ENCODE results near the gene UNCX. TPM values are rescaled to one million over a fixed set of nuclear protein-coding genes. Genes with fewer than 3 reads are reported as not detected.

Gene UNCX
- total and polyA plus RNA-seq, 2 experiments from 2014 or later, result not detected

DNA sequence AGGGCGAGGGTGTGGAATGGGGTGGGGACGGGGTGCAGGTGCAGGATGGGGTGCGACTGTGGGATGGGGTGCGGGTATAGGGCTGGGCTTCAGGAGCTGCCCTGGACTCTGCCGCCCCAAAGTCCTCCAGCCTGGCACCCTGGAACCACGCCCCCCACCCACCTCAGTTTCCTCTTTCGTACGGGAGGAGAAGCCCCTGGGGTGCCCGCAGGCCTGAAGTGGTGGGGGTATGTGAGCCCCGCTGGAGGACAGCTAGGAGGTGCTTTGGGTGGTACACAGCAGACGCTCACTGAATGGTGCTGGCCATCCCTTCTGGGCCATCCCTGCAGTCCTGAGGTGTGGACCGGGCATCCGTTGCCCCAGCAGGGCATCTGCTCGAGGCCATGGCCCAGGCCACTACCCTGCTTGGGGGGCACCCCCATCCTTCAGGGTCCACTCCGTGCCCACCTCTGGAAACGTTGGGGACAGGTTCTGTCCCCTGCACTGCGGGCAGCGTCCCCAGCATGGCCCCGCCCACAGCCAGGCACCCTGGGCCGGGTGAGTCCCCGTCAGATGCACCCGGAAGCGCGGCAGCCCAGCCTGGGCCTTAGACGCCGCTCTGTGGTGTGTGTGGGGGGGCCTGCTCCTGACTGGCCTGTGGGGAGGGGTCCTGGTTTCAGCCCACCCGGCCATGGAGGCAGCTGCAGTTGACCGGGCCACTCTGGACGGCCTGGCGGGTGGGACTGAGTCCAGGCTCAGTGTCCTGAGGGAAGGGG lies 41.6 kb downstream of the UNCX start:
- Histone ChIP-seq H3K4me1 (ENCODE audit: insufficient read depth) (no peaks in the 10 kb centered on the region), H4K20me1 (ENCODE audit: insufficient read depth) (no peaks in the 10 kb centered on the region), H3K27me3 (replicated peaks; ENCODE audit: insufficient read depth) (peaks cover 2% of the 10 kb centered on the region), H3K9ac (no peak overlapping the region), H3K4me2 (ENCODE audit: unreplicated experiment) (no peak overlapping the region), H3K4me3 (no peak overlapping the region), H3K79me2 (ENCODE audit: insufficient read depth) (no peaks in the 10 kb centered on the region), H3K27ac (no peak overlapping the region), H3K36me3 (ENCODE audit: low read depth) (no peaks in the 10 kb centered on the region), H3K9me2 (ENCODE audit: insufficient read depth) (no peaks in the 10 kb centered on the region), H3F3A (ENCODE audit: insufficient read depth) (no peaks in the 10 kb centered on the region), H2AFZ (no peak overlapping the region), H3K9me3 (ENCODE audit: low read depth) (no peaks in the 10 kb centered on the region)
- WGBS, 2 experiments (ENCODE audit: low coverage in 1 of 2, low lambda C conversion rate in 2 of 2, missing lambda C conversion rate in 2 of 2), result 58 to 60% methylated on average over 17 to 30 of the region's 30 CpGs
- TF ChIP-seq EZH2phosphoT487 (IDR thresholded peaks at IDR 0.05; ENCODE audit: insufficient read depth, low read depth) (no peak), EZH2 (IDR thresholded peaks at IDR 0.05; ENCODE audit: insufficient read depth, poor library complexity, severe bottlenecking) (no peak)
- DNase-seq, result no peak
- in situ Hi-C loops (cut with MboI), result no loop called here

DNA sequence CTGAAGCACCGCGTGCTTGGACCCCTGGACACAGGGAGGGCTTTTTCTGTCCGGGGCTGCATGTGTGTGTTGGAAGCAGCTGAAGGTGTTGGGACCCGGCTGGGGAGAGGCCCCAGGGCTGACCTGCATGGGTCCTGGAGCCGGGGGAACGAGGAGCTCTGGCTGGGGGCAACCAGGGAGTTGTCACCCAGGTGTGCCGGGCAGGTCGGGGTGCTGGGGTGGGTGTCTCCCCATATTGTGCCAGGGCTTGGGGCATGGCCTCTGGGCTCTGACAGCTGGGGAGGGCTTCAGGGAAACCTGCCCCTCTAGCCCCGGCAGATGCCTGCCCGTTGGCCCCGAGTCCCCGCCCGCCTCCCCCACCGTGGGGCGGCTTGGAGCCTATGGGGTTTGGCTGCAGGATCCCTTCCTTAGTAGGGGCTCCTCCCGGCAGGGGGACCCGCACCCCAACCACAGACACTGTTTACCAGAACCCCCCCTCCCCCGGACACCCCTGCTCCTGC lies 42.3 kb downstream of the UNCX start:
- no peak for DNase-seq
- no peaks in the 10 kb centered on the region for H3K9me3 ChIP-seq (ENCODE audit: low read depth)
- H3K9me2 ChIP-seq (ENCODE audit: insufficient read depth), result no peaks in the 10 kb centered on the region
- H3K36me3 ChIP-seq (ENCODE audit: low read depth), result no peaks in the 10 kb centered on the region
- no peaks in the 10 kb centered on the region for H4K20me1 ChIP-seq (ENCODE audit: insufficient read depth)
- TF ChIP-seq EZH2 (IDR thresholded peaks at IDR 0.05; ENCODE audit: insufficient read depth, poor library complexity, severe bottlenecking) (no peak), EZH2phosphoT487 (IDR thresholded peaks at IDR 0.05; ENCODE audit: insufficient read depth, low read depth) (no peak)
- H3K27ac ChIP-seq, result no peak overlapping the region
- H3K9ac ChIP-seq, result no peak overlapping the region
- H2AFZ ChIP-seq, result no peak overlapping the region
- no peak overlapping the region for H3K4me3 ChIP-seq
- H3F3A ChIP-seq (ENCODE audit: insufficient read depth), result no peaks in the 10 kb centered on the region
- in situ Hi-C loops (cut with MboI), result no loop called here
- no peak overlapping the region for H3K4me2 ChIP-seq (ENCODE audit: unreplicated experiment)
- H3K27me3 ChIP-seq (replicated peaks; ENCODE audit: insufficient read depth), result no peaks in the 10 kb centered on the region; the same call in 1 of the 2 replicates
- no peaks in the 10 kb centered on the region for H3K79me2 ChIP-seq (ENCODE audit: insufficient read depth)
- WGBS, 2 experiments (ENCODE audit: low coverage in 1 of 2, low lambda C conversion rate in 2 of 2, missing lambda C conversion rate in 2 of 2), result 37 to 43% methylated on average over 8 to 15 of the region's 18 CpGs
- H3K4me1 ChIP-seq (ENCODE audit: insufficient read depth), result no peaks in the 10 kb centered on the region

DNA sequence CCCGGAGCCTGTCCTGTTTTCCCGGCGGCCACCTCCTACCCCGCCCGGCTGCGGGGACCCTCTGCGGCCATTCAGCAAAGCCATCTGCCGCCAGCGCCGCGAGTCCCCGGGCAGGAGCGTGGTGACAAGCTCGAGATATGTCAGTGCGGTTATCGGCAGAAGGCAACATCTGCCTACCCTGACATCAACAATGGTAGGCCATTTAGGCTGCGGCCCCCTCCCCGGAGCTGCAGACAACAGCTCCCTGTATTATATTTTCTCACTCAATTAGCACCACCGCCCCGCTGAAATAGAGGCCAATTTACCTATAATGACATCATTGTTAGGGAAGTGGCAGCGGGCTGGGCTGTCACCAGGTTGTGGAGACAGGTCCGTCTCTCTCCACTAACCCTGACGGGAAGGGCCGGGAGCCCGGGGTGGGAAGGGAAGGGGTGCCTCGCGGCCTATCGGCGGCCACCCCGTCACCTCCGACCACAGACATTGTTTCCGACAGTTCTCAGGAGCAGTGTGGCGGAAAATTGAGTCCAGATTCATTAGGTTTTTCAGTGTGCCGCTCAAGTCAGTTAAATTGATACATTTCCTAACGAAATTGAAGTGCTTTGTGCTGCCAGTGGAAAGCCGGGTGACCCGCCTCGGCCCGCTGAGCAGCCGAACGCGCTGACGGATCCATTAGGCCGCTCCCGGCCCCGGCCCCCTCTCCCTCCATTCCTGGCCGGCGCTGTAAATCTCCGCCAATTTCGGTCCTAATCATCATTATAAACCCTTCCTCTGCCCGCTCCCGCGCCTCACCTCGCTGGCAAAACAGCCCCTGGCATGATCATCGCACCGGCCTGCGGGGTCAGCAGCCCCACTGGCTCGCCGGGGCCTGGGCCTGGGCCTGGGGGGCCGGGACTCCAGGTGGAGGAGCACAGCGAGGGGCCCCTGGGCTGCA lies 43.0 kb downstream of the UNCX start:
- no peak for DNase-seq
- Histone ChIP-seq H3K27ac (no peak overlapping the region), H3K27me3 (replicated peaks; ENCODE audit: insufficient read depth) (no peaks in the 10 kb centered on the region; the same call in 1 of the 2 replicates), H3K4me1 (ENCODE audit: insufficient read depth) (no peaks in the 10 kb centered on the region), H3K9me2 (ENCODE audit: insufficient read depth) (no peaks in the 10 kb centered on the region), H3K79me2 (ENCODE audit: insufficient read depth) (no peaks in the 10 kb centered on the region), H3F3A (ENCODE audit: insufficient read depth) (no peaks in the 10 kb centered on the region), H3K36me3 (ENCODE audit: low read depth) (no peaks in the 10 kb centered on the region), H3K9me3 (ENCODE audit: low read depth) (no peaks in the 10 kb centered on the region), H4K20me1 (ENCODE audit: insufficient read depth) (no peaks in the 10 kb centered on the region), H2AFZ (no peak overlapping the region), H3K9ac (no peak overlapping the region), H3K4me3 (no peak overlapping the region), H3K4me2 (ENCODE audit: unreplicated experiment) (no peak overlapping the region)
- TF ChIP-seq EZH2 (IDR thresholded peaks at IDR 0.05; ENCODE audit: insufficient read depth, poor library complexity, severe bottlenecking), result no peak
- TF ChIP-seq EZH2phosphoT487 (IDR thresholded peaks at IDR 0.05; ENCODE audit: insufficient read depth, low read depth), result no peak
- in situ Hi-C loops (cut with MboI), result no loop called here
- 52% methylated on average over 60 to 61 of the region's 61 CpGs for WGBS, 2 experiments (ENCODE audit: low coverage in 1 of 2, low lambda C conversion rate in 2 of 2, missing lambda C conversion rate in 2 of 2)

DNA sequence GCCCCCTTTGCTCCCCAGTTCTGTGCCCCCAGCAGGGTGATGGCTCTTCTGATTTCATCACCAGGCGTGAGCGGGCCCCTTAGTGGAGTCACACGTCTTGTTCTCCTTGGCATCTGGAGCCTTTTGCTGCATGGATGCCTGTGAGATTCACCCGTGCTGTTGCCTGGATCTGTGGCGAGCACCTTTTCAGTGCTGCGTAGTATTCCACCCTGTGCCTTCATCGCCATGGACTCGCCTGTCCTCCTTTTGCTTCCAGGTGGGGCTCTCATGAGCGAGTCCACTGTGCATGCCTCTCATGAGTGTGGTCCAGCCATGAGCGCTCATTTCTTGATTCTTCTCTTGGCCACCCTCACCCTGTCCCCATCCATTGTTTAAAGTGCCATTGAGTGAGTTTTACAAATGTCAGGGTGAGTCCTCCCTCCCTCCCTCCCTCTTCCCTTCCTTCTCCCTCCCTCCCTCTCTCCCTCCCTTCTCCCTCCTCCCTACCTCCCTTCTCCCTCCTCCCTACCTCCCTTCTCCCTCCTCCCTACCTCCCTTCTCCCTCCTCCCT lies 44.0 kb downstream of the UNCX start:
- 62 to 79% methylated on average over 10 of the region's 10 CpGs for WGBS, 2 experiments (ENCODE audit: low coverage in 1 of 2, low lambda C conversion rate in 2 of 2, missing lambda C conversion rate in 2 of 2)
- H3K27me3 ChIP-seq (replicated peaks; ENCODE audit: insufficient read depth), result no peaks in the 10 kb centered on the region; the same call in 1 of the 2 replicates

More for the DNA sequence above, 44.0 kb downstream of the UNCX start:
- no peak for DNase-seq
- Histone ChIP-seq H3K79me2 (ENCODE audit: insufficient read depth) (no peaks in the 10 kb centered on the region), H3K27ac (no peak overlapping the region), H3K9me2 (ENCODE audit: insufficient read depth) (no peaks in the 10 kb centered on the region), H3F3A (ENCODE audit: insufficient read depth) (no peaks in the 10 kb centered on the region), H3K9me3 (ENCODE audit: low read depth) (no peaks in the 10 kb centered on the region), H3K4me1 (ENCODE audit: insufficient read depth) (no peaks in the 10 kb centered on the region), H2AFZ (no peak overlapping the region), H3K4me3 (no peak overlapping the region), H3K36me3 (ENCODE audit: low read depth) (no peaks in the 10 kb centered on the region), H4K20me1 (ENCODE audit: insufficient read depth) (no peaks in the 10 kb centered on the region), H3K9ac (no peak overlapping the region), H3K4me2 (ENCODE audit: unreplicated experiment) (no peak overlapping the region)
- TF ChIP-seq EZH2phosphoT487 (IDR thresholded peaks at IDR 0.05; ENCODE audit: insufficient read depth, low read depth) (no peak), EZH2 (IDR thresholded peaks at IDR 0.05; ENCODE audit: insufficient read depth, poor library complexity, severe bottlenecking) (no peak)
- in situ Hi-C loops (cut with MboI), result no loop called here

Measured in GM23248 (cell line).